GM12873 (cell line): ENCODE data around the gene SHB.

Experiments used
- TF ChIP-seq, protein P1 (sequence below): IDR thresholded peaks from 2 replicates; pipeline ENCODE4 v1.5.1; 2012; ENCODE audit warnings: low read depth, mild to moderate bottlenecking, moderate library complexity, low read length, control low read depth; ENCODE audit not compliant: insufficient read depth; ENCODE audit errors: missing control alignments

The SHB gene

GRCh38 chr9:37958154-37958553 is 110.9 kb downstream of the SHB start:
- TF ChIP-seq, protein P1, sequence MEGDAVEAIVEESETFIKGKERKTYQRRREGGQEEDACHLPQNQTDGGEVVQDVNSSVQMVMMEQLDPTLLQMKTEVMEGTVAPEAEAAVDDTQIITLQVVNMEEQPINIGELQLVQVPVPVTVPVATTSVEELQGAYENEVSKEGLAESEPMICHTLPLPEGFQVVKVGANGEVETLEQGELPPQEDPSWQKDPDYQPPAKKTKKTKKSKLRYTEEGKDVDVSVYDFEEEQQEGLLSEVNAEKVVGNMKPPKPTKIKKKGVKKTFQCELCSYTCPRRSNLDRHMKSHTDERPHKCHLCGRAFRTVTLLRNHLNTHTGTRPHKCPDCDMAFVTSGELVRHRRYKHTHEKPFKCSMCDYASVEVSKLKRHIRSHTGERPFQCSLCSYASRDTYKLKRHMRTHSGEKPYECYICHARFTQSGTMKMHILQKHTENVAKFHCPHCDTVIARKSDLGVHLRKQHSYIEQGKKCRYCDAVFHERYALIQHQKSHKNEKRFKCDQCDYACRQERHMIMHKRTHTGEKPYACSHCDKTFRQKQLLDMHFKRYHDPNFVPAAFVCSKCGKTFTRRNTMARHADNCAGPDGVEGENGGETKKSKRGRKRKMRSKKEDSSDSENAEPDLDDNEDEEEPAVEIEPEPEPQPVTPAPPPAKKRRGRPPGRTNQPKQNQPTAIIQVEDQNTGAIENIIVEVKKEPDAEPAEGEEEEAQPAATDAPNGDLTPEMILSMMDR, result no peak

GRCh38 chr9:37957664-37957953 is 111.4 kb downstream of the SHB start:
- TF ChIP-seq, protein P1, result no peak

DNA sequence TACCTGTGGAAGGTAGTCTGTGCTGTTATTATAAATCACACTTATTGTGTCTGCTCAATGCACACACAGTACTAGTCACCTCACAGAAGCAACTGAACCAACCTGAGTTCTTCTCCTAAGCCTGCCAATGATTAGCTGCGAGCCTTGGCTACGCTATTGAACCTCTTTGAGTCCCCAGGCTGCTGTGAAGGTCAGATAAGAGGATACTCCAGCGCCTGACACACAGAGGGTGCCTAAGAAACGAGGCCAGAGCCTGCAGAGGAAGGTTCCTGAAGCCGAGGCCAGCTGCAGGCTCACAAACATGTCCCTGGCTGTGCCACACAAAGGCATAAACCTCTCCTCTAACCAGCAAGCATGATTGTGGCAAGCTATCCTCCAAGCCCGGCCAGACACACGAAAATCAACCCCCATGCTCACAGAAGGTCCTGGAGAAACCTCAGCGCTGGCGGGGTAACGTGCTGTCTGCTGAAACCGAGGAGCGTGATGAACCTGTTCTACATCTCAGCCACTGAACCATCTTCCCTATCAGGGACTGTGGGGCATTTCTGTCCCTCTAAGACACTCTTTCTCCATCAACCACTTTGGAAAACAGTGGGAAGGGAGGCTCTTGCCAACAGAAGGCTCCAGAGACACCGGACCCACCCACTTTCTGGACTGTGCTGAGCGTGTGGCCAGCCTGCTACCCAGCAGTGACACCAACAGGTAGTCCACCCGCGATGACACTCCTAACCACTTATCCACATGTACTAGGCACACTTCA is 111.9 kb downstream of the SHB start:
- TF ChIP-seq, protein P1, result no peak

DNA sequence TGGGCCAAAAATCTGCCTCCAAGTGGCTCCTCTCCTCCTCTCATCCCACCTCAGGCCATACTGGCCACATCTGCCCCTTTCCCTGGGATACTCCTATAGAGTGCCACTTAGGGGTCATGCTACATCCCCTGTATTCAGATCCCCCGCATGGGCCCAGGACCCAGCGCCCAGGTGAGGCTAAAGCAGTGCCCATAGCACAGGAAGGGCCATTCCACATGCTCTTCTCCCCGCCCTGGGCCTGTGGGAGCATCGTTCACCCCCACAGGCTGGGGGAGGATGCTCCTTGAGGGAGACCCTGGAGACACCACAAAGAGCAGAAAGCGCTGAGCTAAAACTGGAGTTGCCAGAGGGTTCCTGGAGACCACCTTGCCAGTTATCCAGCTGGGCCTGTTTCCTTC is 112.6 kb downstream of the SHB start:
- TF ChIP-seq, protein P1, result no peak

- TF ChIP-seq, protein P1, result no peak
These were observed 113.1 kb downstream of the SHB start for GRCh38 chr9:37955781-37956422.

GRCh38 chr9:37954581-37954981 is 114.4 kb downstream of the SHB start:
- TF ChIP-seq, protein P1, result no peak

DNA sequence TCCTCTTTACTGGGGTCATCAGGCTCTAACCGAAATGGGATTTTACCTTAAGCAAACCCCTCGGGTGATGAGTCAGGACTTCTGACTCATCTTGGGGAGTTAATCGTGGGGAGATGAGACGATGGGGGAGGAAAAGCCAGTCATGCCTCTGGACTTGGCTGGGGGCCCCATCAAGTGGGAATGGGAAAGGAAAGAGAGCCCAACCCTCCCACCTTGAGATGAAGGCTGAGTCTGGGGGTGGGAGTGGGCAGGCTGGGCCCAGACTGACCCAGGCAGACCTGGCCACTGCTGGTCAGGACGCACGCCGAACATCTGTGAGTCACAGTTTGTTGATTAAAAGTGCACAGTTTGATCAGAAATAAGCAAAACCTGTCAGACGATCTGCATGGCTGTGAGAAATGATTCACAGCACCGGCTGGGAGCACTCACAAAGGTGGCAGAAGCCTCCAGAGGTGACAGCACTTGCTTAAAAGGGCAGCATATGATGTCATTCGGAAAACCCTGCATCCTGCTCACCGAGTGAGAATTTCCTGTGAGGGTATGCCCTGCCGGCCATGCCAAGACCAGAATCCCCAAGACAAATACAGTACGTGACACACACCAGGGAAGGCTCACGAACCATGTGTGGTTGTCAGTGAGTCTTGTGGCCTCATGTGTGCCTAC is 115.1 kb downstream of the SHB start:
- TF ChIP-seq, protein P1, result no peak
